HCT116 (cell line): ENCODE measurements around the gene BPIFB3.

Experiments used
- ATF3 ChIP-seq: IDR thresholded peaks from 2 replicates; pipeline ENCODE4 v1.6.1; 2012
- CTCF ChIP-seq, 3 experiments: fragments of 200-600 bp in 1 of 3; sonication (generic) in 1 of 3; IDR thresholded peaks in 2 of 3; conservative IDR thresholded peaks in 1 of 3; 2 replicates each; pipeline ENCODE4 v1.5.1; 2012 to 2017; ENCODE audit warnings: low read depth in 2 of 3, low read length in 2 of 3, antibody characterized with exemption in 1 of 3, borderline replicate concordance in 1 of 3, control low read depth in 1 of 3, mild to moderate bottlenecking in 1 of 3, mixed read lengths in 1 of 3, mixed run types in 1 of 3, moderate library complexity in 1 of 3; ENCODE audit not compliant: insufficient read depth in 1 of 3
- EGR1 ChIP-seq: IDR thresholded peaks from 2 replicates; pipeline ENCODE4 v1.6.1; 2012; ENCODE audit warnings: low read depth
- EZH2 ChIP-seq: fragments of 200-600 bp; sonication (generic); IDR thresholded peaks from 2 replicates; pipeline ENCODE4 v1.6.1; 2017; ENCODE audit warnings: antibody characterized with exemption, mixed run types
- POLR2A ChIP-seq: IDR thresholded peaks from 2 replicates; pipeline ENCODE4 v1.7.0; 2011; ENCODE audit warnings: borderline replicate concordance; ENCODE audit not compliant: insufficient read depth, insufficient read length; ENCODE audit errors: extremely low read depth
- RAD21 ChIP-seq: IDR thresholded peaks from 2 replicates; pipeline ENCODE4 v1.6.1; 2012; ENCODE audit warnings: low read depth, mild to moderate bottlenecking
- YY1 ChIP-seq: IDR thresholded peaks from 2 replicates; pipeline ENCODE4 v1.6.1; 2011; ENCODE audit warnings: low read length, low read depth, moderate library complexity, mild to moderate bottlenecking; ENCODE audit not compliant: insufficient replicate concordance; ENCODE audit errors: extremely low read depth

GRCh38 chr20:33004141-33004751 is 49.5 kb upstream of the BPIFB3 start, which contains the start of gene SUN5:
- no peak for TF ChIP-seq EGR1
- no peak for TF ChIP-seq RAD21
- TF ChIP-seq ATF3: no peak
- TF ChIP-seq CTCF (IDR thresholded peaks at IDR 0.05 in 2 of 3, conservative IDR thresholded peaks at IDR 0.05 in 1 of 3; ENCODE audit: borderline replicate concordance in 1 of 3, insufficient read depth in 1 of 3, low read depth in 2 of 3, low read length in 2 of 3): no peak
- TF ChIP-seq YY1: no peak
- TF ChIP-seq POLR2A: no peak
- no peak for TF ChIP-seq EZH2
